Keratinocyte (primary cell): ENCODE data around the gene RCAN3.

Experiments used
- CTCF ChIP-seq, 3 experiments: IDR thresholded peaks in 1 of 3; conservative IDR thresholded peaks in 1 of 3; optimal IDR thresholded peaks in 1 of 3; 2 replicates in 2 of 3; 3 replicates in 1 of 3; pipeline versions ENCODE3 to v1.5.1; 2011; ENCODE audit warnings: low read length in 3 of 3, mild to moderate bottlenecking in 3 of 3, moderate library complexity in 2 of 3, control low read depth in 1 of 3, inconsistent platforms in 1 of 3; ENCODE audit not compliant: insufficient read depth in 2 of 3; ENCODE audit errors: extremely low read depth in 1 of 3
- EZH2 ChIP-seq: IDR thresholded peaks from one replicate; pipeline ENCODE4 v1.6.1; 2012; ENCODE audit warnings: inconsistent platforms, mild to moderate bottlenecking, low read length, moderate library complexity

GRCh38 chr1:24468685-24469316 lies 33.8 kb upstream of the RCAN3 start:
- no peak for TF ChIP-seq EZH2
- TF ChIP-seq CTCF (optimal IDR thresholded peaks at IDR 0.05 in 1 of 3, IDR thresholded peaks at IDR 0.05 in 1 of 3, conservative IDR thresholded peaks at IDR 0.05 in 1 of 3; ENCODE audit: extremely low read depth in 1 of 3, insufficient read depth in 2 of 3, low read length in 3 of 3) = no peak
